Measurements from ENCODE around the gene OR9G1. TPM values are rescaled to one million over a fixed set of nuclear protein-coding genes. Genes with fewer than 3 reads are reported as not detected.

OR9G1 gene
- total and polyA plus RNA-seq, 9 of the 15 experiments (the other 6 are each of a cell fraction or from before 2014, with no cell fraction given): not detected

DNA sequence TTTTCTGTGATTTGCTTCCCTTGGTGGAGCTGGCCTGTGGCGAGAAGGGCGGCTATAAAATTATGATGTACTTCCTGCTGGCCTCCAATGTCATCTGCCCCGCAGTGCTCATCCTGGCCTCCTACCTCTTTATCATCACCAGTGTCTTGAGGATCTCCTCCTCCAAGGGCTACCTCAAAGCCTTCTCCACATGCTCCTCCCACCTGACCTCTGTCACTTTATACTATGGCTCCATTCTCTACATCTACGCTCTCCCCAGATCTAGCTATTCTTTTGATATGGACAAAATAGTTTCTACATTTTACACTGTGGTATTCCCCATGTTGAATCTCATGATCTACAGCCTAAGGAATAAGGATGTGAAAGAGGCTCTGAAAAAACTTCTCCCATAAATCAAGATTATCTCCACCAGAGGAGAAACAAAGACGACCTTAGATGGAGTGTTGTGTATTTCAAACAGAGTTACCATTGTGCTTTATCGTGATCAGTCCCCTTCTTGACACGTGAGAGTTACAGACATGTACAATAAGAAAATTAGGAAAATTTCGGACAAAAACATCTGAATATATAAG is 2.1 kb downstream of the OR9G1 start (continued):
- TF ChIP-seq, protein P1, sequence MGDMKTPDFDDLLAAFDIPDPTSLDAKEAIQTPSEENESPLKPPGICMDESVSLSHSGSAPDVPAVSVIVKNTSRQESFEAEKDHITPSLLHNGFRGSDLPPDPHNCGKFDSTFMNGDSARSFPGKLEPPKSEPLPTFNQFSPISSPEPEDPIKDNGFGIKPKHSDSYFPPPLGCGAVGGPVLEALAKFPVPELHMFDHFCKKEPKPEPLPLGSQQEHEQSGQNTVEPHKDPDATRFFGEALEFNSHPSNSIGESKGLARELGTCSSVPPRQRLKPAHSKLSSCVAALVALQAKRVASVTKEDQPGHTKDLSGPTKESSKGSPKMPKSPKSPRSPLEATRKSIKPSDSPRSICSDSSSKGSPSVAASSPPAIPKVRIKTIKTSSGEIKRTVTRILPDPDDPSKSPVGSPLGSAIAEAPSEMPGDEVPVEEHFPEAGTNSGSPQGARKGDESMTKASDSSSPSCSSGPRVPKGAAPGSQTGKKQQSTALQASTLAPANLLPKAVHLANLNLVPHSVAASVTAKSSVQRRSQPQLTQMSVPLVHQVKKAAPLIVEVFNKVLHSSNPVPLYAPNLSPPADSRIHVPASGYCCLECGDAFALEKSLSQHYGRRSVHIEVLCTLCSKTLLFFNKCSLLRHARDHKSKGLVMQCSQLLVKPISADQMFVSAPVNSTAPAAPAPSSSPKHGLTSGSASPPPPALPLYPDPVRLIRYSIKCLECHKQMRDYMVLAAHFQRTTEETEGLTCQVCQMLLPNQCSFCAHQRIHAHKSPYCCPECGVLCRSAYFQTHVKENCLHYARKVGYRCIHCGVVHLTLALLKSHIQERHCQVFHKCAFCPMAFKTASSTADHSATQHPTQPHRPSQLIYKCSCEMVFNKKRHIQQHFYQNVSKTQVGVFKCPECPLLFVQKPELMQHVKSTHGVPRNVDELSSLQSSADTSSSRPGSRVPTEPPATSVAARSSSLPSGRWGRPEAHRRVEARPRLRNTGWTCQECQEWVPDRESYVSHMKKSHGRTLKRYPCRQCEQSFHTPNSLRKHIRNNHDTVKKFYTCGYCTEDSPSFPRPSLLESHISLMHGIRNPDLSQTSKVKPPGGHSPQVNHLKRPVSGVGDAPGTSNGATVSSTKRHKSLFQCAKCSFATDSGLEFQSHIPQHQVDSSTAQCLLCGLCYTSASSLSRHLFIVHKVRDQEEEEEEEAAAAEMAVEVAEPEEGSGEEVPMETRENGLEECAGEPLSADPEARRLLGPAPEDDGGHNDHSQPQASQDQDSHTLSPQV (IDR thresholded peaks at IDR 0.05): no peak
- no peak for TF ChIP-seq KDM5B (IDR thresholded peaks at IDR 0.05; ENCODE audit: insufficient replicate concordance, low read depth, low read length)
- TF ChIP-seq, protein P2, sequence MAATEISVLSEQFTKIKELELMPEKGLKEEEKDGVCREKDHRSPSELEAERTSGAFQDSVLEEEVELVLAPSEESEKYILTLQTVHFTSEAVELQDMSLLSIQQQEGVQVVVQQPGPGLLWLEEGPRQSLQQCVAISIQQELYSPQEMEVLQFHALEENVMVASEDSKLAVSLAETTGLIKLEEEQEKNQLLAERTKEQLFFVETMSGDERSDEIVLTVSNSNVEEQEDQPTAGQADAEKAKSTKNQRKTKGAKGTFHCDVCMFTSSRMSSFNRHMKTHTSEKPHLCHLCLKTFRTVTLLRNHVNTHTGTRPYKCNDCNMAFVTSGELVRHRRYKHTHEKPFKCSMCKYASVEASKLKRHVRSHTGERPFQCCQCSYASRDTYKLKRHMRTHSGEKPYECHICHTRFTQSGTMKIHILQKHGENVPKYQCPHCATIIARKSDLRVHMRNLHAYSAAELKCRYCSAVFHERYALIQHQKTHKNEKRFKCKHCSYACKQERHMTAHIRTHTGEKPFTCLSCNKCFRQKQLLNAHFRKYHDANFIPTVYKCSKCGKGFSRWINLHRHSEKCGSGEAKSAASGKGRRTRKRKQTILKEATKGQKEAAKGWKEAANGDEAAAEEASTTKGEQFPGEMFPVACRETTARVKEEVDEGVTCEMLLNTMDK (IDR thresholded peaks at IDR 0.05; ENCODE audit: borderline replicate concordance, insufficient read depth, low read depth, low read length, poor library complexity, severe bottlenecking): no peak

All from K562 (cell line).